Activated T-cell treated with anti-CD3 and anti-CD28 coated beads, Interleukin-2, amount 50 U/mL, for 72 hours (primary cell): ENCODE results near the gene PCNX3. TPM values are rescaled to one million over a fixed set of nuclear protein-coding genes. Genes with fewer than 3 reads are reported as not detected.

Experiments used
- ATAC-seq, 2 donors: fragments of 150-1000 bp; cut with Tn5 transposase; replicated peaks in 1 of 2; 2 replicates each; pipeline ENCODE4 v1.10.0; 2021; ENCODE audit warnings: moderate library complexity in 2 of 2, mild to moderate bottlenecking in 1 of 2
- DNase-seq, 2 donors: peaks; one replicate each; pipeline ENCODE4 v3.0.0; 2021 to 2022; ENCODE audit warnings: mixed read lengths in 1 of 2
- H3K27ac Mint-ChIP-seq: one replicate; pipeline ENCODE4 v1.8.0; 2022; ENCODE audit warnings: mild to moderate bottlenecking, moderate library complexity, mixed read lengths
- H3K27me3 Mint-ChIP-seq: one replicate; pipeline ENCODE4 v1.8.0; 2022; ENCODE audit warnings: low read depth, mixed read lengths
- H3K36me3 Mint-ChIP-seq, 2 donors: one replicate each; pipeline ENCODE4 v1.8.0; 2022; ENCODE audit warnings: mixed read lengths in 2 of 2, mild to moderate bottlenecking in 1 of 2; ENCODE audit not compliant: insufficient read depth in 2 of 2
- H3K4me1 Mint-ChIP-seq: one replicate; pipeline ENCODE4 v1.8.0; 2022; ENCODE audit warnings: low read depth, mixed read lengths
- H3K4me3 Mint-ChIP-seq, 2 donors: one replicate each; pipeline ENCODE4 v1.8.0; 2022; ENCODE audit warnings: mild to moderate bottlenecking in 2 of 2, mixed read lengths in 2 of 2, moderate library complexity in 2 of 2
- H3K9me3 Mint-ChIP-seq, 2 donors: one replicate each; pipeline ENCODE4 v1.8.0; 2022; ENCODE audit warnings: mixed read lengths in 2 of 2
- total RNA-seq, 2 donors: library from RNA; stranded (reverse); gene quantifications; one replicate each; pipeline ENCODE4 v1.2.3, GENCODE V29; 2022

Gene PCNX3
- 10 to 100 TPM; 45.9 TPM for total RNA-seq

- H3K36me3 Mint-ChIP-seq = peaks cover 8 to 17% of the 10 kb centered on the region in 2 donors
- no peaks in the 10 kb centered on the region for H3K9me3 Mint-ChIP-seq
- DNase-seq (peak; percentile 100), ATAC-seq (peak; percentile 89 to 91)
- peak within 1 kb of the TSS; percentile 97 to 98 for H3K4me3 Mint-ChIP-seq
- peaks cover 40% of the 10 kb centered on the region for H3K4me1 Mint-ChIP-seq
- peak within 1 kb of the TSS; percentile 91 for H3K27ac Mint-ChIP-seq
- no peaks in the 10 kb centered on the region for H3K27me3 Mint-ChIP-seq
These were observed at the start of gene PCNX3 for GRCh38 chr11:65615229-65615949. PCNX3 (plus strand) TSS chr11:65615776; CDS start chr11:65616312, 536 bp downstream.

DNA sequence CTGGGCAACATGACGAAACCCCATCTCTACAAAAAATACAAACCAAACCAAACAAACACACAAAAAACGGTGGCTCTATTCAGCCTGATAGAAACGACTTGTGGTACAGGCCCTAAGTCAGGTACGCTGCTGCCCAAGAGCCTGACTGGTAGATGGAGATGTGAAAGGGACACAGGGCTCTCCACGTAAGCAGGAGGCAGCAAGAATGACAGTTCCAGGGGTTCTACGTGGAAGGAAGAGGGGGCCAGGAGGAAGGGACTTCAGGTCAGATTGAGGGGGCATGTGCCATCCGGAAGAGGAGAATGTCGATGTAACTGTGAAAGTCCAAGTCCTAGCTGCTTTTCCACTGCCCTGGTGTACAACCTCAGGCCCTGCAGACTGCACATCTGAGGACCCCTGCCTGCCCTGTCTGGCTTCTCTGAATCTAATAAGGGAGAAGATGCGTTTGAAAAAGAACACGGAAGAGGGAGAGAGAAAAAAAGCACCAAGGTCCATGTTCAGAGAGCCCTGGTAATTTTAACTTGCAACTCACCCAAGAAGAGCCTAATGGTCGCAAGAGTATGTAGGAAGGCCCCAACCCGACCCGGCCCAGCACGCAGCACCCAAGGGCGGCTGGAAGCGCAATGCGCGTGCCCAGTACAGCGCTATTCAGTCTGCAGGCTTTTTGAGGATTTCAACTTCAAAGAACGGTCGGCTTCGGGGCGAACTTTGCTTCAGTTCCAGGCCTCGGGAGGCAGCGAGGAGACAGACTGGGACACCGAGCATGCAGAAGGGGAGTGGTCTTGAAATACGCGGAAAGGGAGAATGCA is 46.2 kb upstream of the PCNX3 start:
- H3K4me3 Mint-ChIP-seq = peak overlapping the region; percentile 97 to 100
- peaks cover 6 to 10% of the 10 kb centered on the region in 2 donors for H3K36me3 Mint-ChIP-seq
- peaks cover 79% of the 10 kb centered on the region for H3K4me1 Mint-ChIP-seq
- ATAC-seq (peak; percentile 27 to 35), DNase-seq (no peak)
- no peaks in the 10 kb centered on the region for H3K27me3 Mint-ChIP-seq
- H3K27ac Mint-ChIP-seq = peak overlapping the region; percentile 95
- H3K9me3 Mint-ChIP-seq = no peaks in the 10 kb centered on the region

DNA sequence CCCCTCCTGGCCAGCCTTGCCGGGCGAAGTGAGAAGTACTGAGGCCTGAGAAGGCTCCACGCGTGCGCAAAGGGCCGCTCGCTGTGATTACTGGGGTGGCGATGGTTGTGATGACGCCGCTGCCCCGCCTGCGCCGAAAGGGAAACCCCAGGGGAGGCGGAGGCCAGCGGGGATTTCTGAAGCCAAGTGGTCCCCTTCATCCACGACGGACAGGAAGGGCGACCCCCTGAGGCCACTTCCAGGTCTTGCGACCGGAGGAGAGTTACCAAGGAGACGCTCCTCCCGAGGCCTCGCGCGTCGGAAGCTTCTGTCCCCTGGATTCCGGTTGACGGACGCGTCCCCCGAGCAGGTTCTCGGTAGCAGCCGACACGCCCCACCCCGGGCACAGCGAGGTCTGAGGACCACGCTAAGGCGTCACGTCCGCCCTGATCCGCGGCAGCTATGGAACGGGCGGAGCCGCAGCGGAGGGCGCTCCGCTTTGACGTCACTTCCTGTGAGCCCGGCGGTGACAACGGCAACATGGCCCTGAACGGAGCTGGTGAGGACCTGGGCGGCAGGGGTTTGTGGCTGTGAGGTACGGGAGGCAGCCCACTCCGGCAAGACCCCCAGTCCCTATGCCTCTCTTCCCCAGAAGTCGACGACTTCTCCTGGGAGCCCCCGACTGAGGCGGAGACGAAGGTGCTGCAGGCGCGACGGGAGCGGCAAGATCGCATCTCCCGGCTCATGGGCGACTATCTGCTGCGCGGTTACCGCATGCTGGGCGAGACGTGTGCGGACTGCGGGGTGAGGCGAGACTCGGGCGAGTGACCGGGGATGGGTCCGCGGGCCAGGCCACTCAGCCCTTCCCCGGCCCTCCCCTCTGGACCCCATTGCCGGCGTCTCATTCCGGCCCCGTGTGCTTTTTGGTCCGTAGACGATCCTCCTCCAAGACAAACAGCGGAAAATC is 45.3 kb upstream of the PCNX3 start, which contains the start of gene ZNRD2:
TSS of gene ZNRD2 (plus strand) at position 505 of the 946 bp plus-strand sequence. CDS start at position 520, 15 bp downstream.
- H3K4me1 Mint-ChIP-seq = peaks cover 79% of the 10 kb centered on the region
- H3K4me3 Mint-ChIP-seq = peak within 1 kb of the TSS; percentile 97 to 100
- H3K27me3 Mint-ChIP-seq = no peaks in the 10 kb centered on the region

GRCh38 chr11:65571420-65571819 is 44.2 kb upstream of the PCNX3 start:
- H3K4me3 Mint-ChIP-seq = peak overlapping the region; percentile 97 to 100
- H3K36me3 Mint-ChIP-seq = peaks cover 10% of the 10 kb centered on the region in 2 donors
- H3K27me3 Mint-ChIP-seq = no peaks in the 10 kb centered on the region
- ATAC-seq (no peak), DNase-seq (no peak)
- peak overlapping the region; percentile 56 for H3K27ac Mint-ChIP-seq
- H3K9me3 Mint-ChIP-seq = no peaks in the 10 kb centered on the region
- H3K4me1 Mint-ChIP-seq = peaks cover 71% of the 10 kb centered on the region

More for the DNA sequence above, 45.3 kb upstream of the PCNX3 start, which contains the start of gene ZNRD2:
- ATAC-seq = peak; percentile 78 to 81
- H3K27ac Mint-ChIP-seq = peak within 1 kb of the TSS; percentile 95
- peaks cover 6 to 10% of the 10 kb centered on the region in 2 donors for H3K36me3 Mint-ChIP-seq
- DNase-seq = peak; percentile 99 to 100
- H3K9me3 Mint-ChIP-seq = no peaks in the 10 kb centered on the region

- Mint-ChIP-seq H3K27me3 (no peaks in the 10 kb centered on the region), H3K36me3 (peaks cover 10 to 12% of the 10 kb centered on the region in 2 donors), H3K9me3 (no peaks in the 10 kb centered on the region), H3K4me1 (peaks cover 66% of the 10 kb centered on the region), H3K4me3 (peak overlapping the region; percentile 97 to 100), H3K27ac (peak overlapping the region; percentile 56)
- ATAC-seq (no peak), DNase-seq (no peak)
These were observed 43.6 kb upstream of the PCNX3 start for GRCh38 chr11:65571940-65572339.

- Mint-ChIP-seq H3K4me3 (peak within 1 kb of the TSS; percentile 97 to 100), H3K4me1 (peaks cover 62% of the 10 kb centered on the region), H3K27ac (peak within 1 kb of the TSS; percentile 68), H3K9me3 (no peaks in the 10 kb centered on the region), H3K27me3 (no peaks in the 10 kb centered on the region), H3K36me3 (peaks cover 10 to 12% of the 10 kb centered on the region in 2 donors)
- peak; percentile 91 to 95 for DNase-seq
- peak; percentile 13 to 18 for ATAC-seq
These were observed 43.1 kb upstream of the PCNX3 start, which contains the start of gene FAM89B for GRCh38 chr11:65572356-65573051. FAM89B (plus strand) TSS chr11:65572538; CDS start chr11:65572670, 132 bp downstream.

DNA sequence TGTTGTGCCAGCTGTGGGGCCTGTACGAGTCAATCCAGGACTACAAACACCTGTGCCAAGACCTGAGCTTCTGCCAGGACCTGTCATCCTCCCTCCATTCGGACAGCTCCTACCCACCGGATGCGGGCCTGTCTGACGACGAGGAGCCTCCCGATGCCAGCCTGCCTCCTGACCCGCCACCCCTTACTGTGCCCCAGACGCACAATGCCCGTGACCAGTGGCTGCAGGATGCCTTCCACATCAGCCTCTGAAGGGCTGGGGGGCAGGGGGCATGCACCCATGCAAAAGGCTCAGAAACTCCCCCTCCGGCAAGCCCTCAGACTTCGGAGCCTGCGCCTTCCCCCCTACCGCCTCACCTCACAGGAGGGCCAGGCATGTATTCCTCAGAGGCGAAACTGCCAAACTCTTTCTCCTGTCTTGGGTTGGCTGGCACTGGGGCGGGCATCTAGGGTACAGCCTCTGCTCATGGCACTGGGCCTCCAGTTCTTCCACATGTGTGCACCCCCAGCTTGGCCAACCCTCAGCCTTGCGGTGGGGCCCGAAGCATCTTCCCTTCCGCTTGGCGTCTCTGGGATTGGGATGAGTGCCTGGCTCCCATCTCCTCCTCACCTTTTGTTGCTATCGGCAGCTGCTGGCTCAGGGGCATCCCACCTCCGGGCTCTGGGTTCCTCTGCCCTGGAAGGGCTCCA is 42.0 kb upstream of the PCNX3 start:
- no peaks in the 10 kb centered on the region for H3K27me3 Mint-ChIP-seq
- peak overlapping the region; percentile 91 to 93 for H3K4me3 Mint-ChIP-seq
- peak overlapping the region; percentile 71 for H3K27ac Mint-ChIP-seq
- no peak for ATAC-seq
- DNase-seq = peak in 1 of 2 donors; percentile 35
- peaks cover 13 to 15% of the 10 kb centered on the region in 2 donors for H3K36me3 Mint-ChIP-seq
- H3K9me3 Mint-ChIP-seq = no peaks in the 10 kb centered on the region
- H3K4me1 Mint-ChIP-seq = peaks cover 63% of the 10 kb centered on the region

DNA sequence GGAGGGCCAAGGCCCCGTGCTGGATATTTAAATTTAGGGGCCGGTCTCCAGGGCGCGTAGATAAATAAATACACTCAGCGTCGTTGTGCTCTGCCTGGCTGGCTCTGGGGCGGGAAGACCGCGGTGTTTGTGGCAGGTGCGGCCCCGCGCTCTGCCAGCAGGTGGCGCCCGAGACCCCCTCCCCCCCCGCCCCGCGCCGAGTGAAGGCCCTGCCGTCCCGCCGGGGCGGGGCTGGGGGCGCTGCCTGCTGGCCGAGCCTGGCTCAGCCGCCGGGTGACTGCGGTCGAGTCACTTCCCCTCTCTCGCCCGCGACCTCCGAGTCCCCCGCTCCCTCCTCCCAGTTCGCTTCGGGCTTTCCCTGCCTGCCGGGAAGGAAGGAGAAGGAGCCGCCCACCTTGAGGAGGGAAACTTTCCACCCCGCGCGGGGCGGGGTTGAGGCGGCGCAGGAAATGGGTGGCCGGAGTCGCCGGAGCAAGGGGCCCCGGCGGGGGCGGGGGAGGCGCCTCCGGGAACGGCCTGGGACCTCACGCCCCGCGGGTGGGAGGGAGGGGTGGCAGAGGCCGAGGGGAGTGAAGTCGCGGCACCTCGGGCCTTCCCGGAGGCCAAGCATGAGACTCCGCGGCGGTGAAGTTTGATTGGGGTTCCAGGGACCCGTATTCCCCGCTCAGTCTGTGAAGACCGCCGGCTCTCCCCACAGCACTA is 41.3 kb upstream of the PCNX3 start:
- peaks cover 11 to 12% of the 10 kb centered on the region in 2 donors for H3K36me3 Mint-ChIP-seq
- DNase-seq (peak; percentile 92 to 94), ATAC-seq (peak; percentile 38 to 39)
- peak overlapping the region; percentile 86 for H3K27ac Mint-ChIP-seq
- peaks cover 58% of the 10 kb centered on the region for H3K4me1 Mint-ChIP-seq
- no peaks in the 10 kb centered on the region for H3K27me3 Mint-ChIP-seq
- peak overlapping the region; percentile 93 for H3K4me3 Mint-ChIP-seq
- H3K9me3 Mint-ChIP-seq = no peaks in the 10 kb centered on the region

DNA sequence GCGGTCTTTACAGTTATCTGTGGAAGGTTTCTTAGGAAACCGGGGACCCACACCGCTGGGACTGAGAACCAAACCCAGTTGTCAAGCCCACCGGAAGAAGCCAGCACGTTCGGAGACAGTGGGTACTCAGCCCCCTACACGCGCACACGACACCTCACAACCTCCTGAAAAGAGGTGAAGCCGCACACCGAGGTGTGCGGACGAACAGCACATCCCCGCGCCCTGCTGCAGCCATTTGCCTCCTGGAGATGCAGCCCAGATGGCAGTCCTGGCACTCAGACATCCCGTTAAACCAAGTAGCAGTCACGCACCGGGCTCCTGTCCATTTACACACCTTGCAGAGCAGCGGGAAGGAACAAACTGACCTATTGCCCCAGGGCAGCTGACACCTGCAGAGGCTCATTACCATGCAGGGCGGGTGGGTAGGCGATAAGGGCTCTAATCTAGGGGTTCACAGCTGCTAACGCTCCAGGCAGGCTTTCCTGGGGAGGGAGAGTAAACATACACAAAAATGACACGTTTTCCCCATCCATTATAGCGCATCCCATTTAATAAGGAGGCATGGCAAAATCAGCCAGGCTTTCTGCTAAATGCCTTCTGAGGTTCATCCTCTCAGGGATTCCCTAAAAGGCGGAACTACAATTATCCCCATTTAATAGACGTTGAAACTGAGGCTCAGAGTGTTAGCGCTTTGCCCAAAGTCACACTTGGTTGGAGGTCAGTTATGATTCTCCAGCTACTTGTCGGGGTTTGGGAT is 40.6 kb upstream of the PCNX3 start:
- Mint-ChIP-seq H3K4me1 (peaks cover 54% of the 10 kb centered on the region), H3K36me3 (peaks cover 14 to 15% of the 10 kb centered on the region in 2 donors), H3K27ac (peak overlapping the region; percentile 86), H3K27me3 (no peaks in the 10 kb centered on the region), H3K4me3 (peak overlapping the region; percentile 93), H3K9me3 (no peaks in the 10 kb centered on the region)
- ATAC-seq = peak in 1 of 2 donors; percentile 13
- no peak for DNase-seq

DNA sequence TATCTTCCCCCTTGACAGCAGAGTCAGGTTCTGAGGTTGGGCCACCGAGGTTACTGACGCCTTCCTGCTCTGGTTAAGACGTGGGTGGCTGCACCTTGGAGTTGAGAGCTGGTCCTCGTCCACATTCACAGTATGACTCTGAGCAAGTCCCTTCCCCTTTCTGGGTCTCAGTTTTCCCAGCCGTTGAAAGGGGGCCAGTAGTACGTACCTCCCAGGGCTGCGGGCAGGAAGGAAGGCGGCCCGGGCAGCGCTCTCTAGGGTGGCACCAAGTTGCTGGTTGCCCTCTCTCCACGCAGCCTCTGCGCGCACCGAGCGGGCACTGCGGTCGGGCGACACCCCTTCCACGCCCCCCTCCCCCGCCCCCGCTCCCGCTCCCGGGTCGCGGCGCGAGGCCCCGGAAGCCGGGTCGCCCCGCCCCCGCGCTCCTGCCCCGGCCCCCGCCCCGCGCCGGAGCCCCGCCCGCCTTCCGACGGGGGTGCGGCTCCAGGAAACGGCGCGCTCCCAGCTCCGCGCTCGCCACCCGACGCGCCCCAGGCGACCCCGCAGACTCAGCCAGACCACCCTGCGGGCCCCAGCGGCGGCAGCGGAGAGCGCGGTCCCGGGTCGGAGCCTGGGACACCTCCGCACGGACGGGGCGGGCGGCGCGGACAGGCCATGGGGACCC is 39.9 kb upstream of the PCNX3 start, which contains the start of gene EHBP1L1:
TSS of gene EHBP1L1 (plus strand) at position 486 of the 664 bp plus-strand sequence. CDS start 250 bp downstream, outside the sequence.
- Mint-ChIP-seq H3K27me3 (no peaks in the 10 kb centered on the region), H3K4me1 (peaks cover 54% of the 10 kb centered on the region), H3K36me3 (peaks cover 12 to 16% of the 10 kb centered on the region in 2 donors), H3K9me3 (no peaks in the 10 kb centered on the region), H3K27ac (peak within 1 kb of the TSS; percentile 86), H3K4me3 (peak within 1 kb of the TSS; percentile 93)
- DNase-seq = peak; percentile 77 to 80
- ATAC-seq = peak; percentile 36 to 40
